Measurements from ENCODE around the gene CC2D2A.

The CC2D2A gene

GRCh38 chr4:15481961-15482745, 12.5 kb downstream of the CC2D2A start:
- TF ChIP-seq CTCF (conservative IDR thresholded peaks at IDR 0.05; ENCODE audit: low read depth, low read length), result no peak
- H3K4me3 ChIP-seq (ENCODE audit: low read length), result no peak overlapping the region
- no peak for DNase-seq (ENCODE audit: low read depth)

- no peak for TF ChIP-seq CTCF (conservative IDR thresholded peaks at IDR 0.05; ENCODE audit: low read depth, low read length)
- DNase-seq (ENCODE audit: low read depth), result no peak
- H3K4me3 ChIP-seq (ENCODE audit: low read length), result no peak overlapping the region
Observed at GRCh38 chr4:15482842-15483241, 13.2 kb downstream of the CC2D2A start.

GRCh38 chr4:15488136-15488535, 18.5 kb downstream of the CC2D2A start:
- H3K4me3 ChIP-seq (ENCODE audit: low read length), result no peak overlapping the region
- TF ChIP-seq CTCF (conservative IDR thresholded peaks at IDR 0.05; ENCODE audit: low read depth, low read length), result no peak
- no peak for DNase-seq (ENCODE audit: low read depth)

GRCh38 chr4:15488658-15489470, 19.2 kb downstream of the CC2D2A start:
- TF ChIP-seq CTCF (conservative IDR thresholded peaks at IDR 0.05; ENCODE audit: low read depth, low read length), result no peak
- H3K4me3 ChIP-seq (ENCODE audit: low read length), result no peak overlapping the region
- no peak for DNase-seq (ENCODE audit: low read depth)

GRCh38 chr4:15489551-15489950, 19.9 kb downstream of the CC2D2A start:
- no peak overlapping the region for H3K4me3 ChIP-seq (ENCODE audit: low read length)
- no peak for TF ChIP-seq CTCF (conservative IDR thresholded peaks at IDR 0.05; ENCODE audit: low read depth, low read length)
- no peak for DNase-seq (ENCODE audit: low read depth)

- no peak for DNase-seq (ENCODE audit: low read depth)
- no peak for TF ChIP-seq CTCF (conservative IDR thresholded peaks at IDR 0.05; ENCODE audit: low read depth, low read length)
Observed at GRCh38 chr4:15493411-15493810, 23.7 kb downstream of the CC2D2A start.

More at GRCh38 chr4:15493411-15493810, 23.7 kb downstream of the CC2D2A start:
- no peak overlapping the region for H3K4me3 ChIP-seq (ENCODE audit: low read length)

All from retinal pigment epithelial cell (primary cell).